Raji (cell line): ENCODE results near the gene PDCD7.

Experiments used
- POLR2A ChIP-seq: IDR thresholded peaks from 2 replicates; pipeline ENCODE4 v1.6.1; 2011; ENCODE audit warnings: low read depth, low read length, control low read depth; ENCODE audit not compliant: insufficient read depth

PDCD7 gene, protein sequence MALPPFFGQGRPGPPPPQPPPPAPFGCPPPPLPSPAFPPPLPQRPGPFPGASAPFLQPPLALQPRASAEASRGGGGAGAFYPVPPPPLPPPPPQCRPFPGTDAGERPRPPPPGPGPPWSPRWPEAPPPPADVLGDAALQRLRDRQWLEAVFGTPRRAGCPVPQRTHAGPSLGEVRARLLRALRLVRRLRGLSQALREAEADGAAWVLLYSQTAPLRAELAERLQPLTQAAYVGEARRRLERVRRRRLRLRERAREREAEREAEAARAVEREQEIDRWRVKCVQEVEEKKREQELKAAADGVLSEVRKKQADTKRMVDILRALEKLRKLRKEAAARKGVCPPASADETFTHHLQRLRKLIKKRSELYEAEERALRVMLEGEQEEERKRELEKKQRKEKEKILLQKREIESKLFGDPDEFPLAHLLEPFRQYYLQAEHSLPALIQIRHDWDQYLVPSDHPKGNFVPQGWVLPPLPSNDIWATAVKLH

DNA sequence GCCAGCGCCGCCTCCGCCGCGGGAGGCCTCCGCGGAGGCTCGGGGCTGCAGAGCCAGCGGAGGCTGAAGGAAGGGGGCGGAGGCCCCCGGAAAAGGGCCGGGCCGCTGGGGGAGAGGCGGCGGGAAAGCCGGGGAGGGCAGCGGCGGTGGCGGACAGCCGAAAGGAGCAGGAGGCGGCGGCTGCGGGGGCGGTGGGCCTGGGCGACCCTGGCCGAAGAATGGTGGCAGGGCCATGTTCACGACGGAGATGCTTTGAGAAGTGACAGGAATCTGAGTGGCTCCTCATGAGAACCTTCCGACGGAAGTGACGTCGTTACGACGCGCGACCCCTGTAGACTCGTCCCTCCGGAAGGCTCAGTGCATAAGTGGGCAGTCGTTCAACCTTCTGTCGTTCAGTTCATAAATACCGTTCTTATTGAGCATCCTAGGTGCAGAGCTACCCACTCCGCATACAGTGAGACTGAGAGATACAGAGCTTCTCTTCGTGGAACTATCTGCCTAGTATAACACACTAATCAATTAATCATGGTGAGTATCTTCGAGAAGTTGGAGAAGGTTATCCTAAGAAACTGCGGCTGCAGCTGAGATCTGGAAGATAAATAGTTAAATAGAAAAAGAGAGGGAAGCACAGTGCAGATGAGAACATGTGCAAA, at the start of gene PDCD7:
PDCD7 (minus strand) TSS at position 261 of the 653 bp plus-strand sequence; CDS start at position 234, 27 bp downstream.
- TF ChIP-seq POLR2A = peak; percentile 99

DNA sequence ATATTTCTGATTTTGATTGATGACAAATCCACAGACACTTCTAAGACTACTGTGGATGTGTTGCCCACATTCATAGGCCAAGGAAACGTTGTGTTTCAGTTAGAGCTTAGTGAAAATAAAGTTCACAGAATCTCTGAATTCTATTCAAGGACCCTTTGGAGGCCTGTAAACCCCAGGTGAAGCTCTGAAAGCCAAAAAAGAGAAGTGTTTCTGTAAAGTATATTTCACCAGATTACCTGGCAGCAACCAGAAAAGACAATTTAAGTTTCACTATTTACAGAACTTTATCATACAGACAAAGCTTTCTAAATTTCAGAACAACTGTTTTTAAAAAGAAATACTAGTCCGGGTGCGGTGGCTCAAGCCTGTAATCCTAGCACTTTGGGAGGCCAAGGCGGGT, 48.9 kb upstream of the PDCD7 start:
- TF ChIP-seq POLR2A = no peak

DNA sequence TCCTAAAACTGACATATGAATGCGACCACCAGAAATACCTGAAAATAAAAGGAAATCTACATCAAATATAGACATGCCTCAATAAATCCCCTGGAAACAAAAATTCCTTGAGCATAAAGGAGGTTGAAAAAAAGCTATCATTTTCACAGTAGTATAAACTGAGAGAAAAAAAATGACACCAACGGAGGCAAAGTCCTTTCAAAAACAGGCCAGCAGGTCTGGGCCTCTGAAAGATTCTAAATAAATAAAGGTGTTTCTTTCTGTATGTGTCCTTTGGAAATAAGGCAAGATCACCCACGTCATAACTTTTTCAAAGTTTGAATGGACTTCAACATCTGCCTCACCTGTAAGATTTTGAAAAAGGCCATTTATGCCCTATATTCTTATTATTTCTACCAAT, 46.6 kb upstream of the PDCD7 start:
- no peak for TF ChIP-seq POLR2A

DNA sequence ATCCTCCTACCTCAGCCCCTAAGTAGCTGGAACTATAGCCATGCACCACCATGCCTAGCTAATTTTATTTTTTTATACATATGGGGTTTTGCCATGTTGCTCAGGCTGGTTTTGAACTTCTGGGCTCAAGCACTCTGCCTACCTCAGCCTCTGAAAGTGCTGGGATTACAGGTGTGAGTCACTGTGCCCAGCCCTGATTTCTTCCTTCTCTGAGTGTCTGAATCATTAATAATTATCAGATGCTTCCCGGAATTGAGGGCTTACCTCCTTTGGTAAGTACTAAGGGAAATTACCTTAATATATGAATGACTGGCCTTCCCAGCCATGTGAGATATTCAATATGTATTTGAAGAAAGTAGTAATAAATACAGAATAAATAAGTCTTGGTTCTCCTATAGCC, 44.3 kb upstream of the PDCD7 start:
- no peak for TF ChIP-seq POLR2A

DNA sequence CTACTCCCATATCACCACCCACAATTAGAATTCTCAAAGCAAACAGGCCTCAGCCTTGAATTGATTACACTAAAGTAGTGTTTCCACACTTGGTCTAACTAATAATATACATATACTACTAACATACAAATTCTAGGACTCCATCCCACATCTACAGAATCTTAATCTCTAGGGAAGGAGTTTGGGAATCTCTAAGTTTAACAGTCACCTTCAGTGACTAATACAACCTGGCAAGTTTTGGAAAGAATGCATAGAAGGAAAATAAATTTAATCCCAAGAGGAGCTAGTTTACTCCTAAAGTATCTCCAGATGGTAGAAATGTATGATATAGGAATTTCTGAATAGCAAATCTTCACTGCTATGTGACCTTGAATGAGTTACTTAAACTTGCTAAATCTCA, 42.4 kb upstream of the PDCD7 start:
- TF ChIP-seq POLR2A = no peak

DNA sequence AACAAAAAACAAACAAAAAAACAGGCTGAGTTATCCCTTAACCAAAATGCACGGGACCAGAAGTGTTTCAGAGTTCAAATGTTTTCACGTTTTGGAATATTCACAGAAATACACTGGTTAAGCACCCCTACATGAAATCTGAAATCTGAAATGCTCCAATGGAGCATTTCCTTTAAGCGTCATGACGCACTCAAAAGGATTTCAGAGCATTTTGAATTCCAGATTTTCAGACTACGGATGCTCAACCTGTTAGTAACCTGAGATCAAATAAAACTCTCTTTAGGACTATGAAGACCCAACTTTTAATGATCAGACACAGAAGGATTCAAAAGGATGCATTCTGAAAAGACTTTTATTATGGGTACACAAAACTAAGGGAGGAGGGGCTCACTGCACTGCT, 41.9 kb upstream of the PDCD7 start:
- no peak for TF ChIP-seq POLR2A

DNA sequence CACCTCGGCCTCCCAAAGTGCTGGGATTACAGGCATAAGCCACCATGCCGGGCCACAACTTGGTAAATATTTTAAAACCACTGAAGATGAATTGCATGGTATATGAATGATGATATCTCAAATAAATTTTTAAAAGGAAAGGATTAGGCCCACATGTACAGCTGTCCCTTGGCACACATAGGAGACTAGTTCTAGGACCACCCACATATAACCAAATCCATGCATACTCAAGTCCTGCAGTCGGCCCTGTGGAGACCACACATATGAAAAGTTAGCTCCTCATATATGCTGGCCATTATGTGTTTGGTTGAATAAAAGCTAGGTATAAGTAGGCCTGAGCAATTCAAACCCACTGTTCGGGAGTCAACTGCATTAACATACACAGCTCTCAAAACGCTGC, 40.9 kb upstream of the PDCD7 start:
- no peak for TF ChIP-seq POLR2A

DNA sequence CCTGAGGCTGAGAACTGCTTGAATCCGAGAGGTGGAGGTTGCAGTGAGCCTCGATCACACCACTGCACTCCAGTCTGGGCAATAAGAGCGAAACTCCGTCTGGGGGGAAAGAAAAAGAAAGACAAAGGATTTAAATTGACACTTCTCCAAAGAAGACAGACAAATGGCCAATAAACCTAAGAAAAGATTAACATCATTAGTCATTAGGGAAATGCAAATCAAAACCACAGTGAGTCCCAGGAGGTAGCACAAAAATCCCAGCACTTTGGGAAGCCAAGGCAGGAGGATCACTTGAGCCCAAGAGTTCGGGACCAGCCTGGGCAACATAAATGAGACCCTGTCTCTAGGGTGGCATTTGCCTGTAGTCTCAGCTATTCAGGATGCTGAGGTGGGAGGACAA, 38.9 kb upstream of the PDCD7 start:
- no peak for TF ChIP-seq POLR2A

DNA sequence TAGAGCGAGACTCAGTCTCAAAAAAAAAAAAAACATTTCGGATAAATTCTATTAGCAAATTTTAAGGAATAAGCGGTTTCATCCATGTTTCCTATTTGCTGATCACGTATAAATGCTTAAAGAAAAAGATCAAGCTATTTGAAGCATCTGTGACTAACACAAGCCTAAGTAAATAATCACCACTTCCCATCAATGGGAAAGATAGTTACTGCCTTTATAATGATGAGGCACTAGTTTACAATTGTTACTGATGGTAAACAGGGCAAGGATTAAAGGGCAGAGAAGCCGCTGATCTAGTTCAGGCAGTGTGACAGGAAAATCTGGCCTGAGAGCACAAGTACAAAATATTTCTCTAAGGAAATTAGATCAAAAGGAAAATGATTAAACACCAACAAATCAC, 37.8 kb upstream of the PDCD7 start:
- TF ChIP-seq POLR2A = no peak

DNA sequence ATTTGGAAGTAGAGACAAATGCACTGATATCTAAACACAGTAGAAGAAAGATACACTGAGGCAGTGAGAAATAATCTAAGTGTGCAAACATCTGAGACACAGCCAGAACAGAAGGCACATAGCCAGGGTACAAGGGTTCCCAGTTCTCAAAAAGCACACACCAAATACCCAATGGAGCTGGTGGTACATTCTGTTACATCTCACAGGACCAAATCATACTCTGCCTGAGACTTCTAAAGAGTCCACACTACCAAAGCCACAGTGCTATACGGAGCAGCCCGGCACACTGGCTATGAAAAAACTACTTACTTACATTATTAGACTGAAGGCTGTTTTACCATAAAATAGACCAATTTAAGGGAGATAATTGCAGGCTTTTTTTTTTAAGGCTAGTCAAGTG, 32.3 kb upstream of the PDCD7 start:
- TF ChIP-seq POLR2A = no peak

DNA sequence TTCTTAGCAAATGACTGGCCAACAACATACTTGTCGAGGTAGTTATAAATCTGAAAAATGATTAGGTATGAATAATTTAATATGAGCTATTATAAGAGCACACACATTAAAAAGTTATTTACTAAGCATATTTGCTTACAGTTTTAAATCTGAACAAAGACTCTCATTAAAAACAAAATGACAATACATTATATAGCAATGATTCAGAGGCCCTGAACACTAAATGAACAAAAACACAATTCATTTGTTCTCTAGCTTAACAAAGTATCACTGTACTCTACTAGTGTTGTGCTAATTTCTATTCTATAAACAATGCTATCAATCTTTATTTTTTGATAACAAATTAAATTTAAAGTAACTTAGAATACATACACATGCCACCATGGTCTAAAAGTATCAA, 30.5 kb upstream of the PDCD7 start:
- no peak for TF ChIP-seq POLR2A

DNA sequence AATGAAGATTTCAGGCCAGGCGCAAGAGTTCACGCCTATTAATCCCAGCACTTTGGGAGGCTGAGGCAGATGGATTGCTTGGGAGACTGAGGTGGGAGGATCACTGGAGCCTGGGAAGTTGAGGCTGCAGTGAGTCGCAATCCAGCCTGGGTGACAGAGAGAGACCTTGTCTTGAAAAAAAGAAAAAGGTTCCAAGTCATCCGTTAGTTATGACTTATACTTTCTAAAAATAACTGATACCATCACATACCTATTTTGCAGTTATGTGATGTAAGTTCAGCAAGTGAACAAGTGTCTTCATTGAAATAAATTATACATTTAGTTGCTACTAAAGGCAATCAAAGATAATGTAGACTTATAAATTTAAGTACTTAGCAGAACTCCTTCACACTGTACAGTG, 29.4 kb upstream of the PDCD7 start:
- no peak for TF ChIP-seq POLR2A

DNA sequence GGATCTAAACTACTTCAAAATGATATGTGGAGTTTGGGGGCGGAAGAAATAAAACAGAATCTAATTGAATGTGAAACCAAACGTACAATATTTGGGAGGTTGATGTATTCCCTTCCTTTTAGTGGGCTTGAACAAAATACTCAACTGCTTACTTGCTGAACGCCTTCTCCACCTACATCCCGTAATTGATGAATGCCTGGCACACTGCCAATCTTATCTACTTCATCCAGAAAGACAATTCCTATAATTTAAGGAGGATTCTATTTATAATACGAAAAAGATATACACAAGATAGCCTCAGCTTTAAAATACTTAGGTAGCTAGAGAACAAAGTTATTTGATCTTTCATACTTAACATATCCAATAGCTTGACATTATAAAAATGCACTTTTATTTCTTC, 23.1 kb upstream of the PDCD7 start:
- TF ChIP-seq POLR2A = no peak

DNA sequence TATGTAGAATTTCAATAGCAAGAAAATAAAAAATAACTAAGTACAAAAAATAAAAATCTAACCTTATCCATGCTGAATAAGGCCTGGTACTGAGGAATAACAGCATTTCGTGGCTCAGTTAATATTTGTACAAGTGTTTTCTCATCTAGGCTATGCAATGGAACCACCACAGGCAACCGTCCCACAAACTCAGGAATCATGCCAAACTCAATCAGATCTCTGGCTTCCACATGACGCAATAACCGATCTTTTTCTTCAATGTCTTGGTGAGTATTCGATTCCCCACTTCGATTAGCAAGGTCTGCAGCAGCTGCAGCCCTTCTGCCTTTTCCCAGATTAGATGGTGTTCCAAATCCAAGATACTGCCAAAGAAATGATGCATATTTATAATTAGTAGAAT, 21.1 kb upstream of the PDCD7 start:
- no peak for TF ChIP-seq POLR2A

DNA sequence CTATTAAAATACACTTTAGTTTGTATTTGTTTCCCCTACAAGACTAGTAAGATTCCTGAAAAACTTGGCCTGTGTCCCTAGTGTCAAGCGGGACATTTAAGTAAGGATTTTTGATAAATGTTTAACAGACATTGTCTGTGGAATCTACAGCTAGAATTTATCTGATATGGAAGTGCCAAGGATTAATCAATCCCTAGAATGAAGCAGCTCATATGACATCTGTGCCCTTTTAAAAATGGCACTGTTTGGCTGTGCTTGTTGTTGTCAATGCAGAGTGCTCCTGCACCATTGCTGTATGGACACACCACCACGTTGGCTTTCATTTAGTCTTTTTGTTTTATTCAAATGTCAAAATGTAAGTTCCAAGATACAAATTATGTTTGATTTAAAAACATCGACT, 14.3 kb upstream of the PDCD7 start:
- no peak for TF ChIP-seq POLR2A

DNA sequence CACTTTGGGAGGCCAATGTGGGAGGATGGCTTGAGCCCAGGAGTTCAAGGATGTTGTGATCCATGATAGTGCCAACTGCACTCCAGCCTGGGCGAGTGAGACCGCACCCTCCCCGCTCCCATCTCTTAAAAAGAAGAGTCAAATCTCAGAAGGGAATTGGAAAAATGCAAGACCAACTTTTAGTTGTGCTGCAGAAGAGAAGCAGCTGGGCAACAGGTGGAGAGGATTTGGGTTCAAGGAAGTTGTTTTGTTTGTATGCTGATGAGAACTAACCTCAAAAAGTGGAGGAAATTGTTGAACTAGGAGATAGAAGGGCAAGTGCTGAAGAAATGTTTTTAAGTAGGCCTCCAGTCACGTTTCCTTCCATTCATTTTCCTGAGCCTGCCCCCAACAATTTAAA, 12.8 kb upstream of the PDCD7 start:
- no peak for TF ChIP-seq POLR2A
